Kidney capillary endothelial cell (primary cell): Measurements from ENCODE around the gene MEF2C.
"Not testable (repeated sequence)": the region's sequence is repeated elsewhere in the genome, so short reads cannot be mapped to it uniquely, and the experiment has no call there.

Experiments
- DNase-seq: peaks from one replicate; pipeline ENCODE4 v3.0.0-alpha.2; 2018; ENCODE audit warnings: low spot score

Gene MEF2C

GRCh38 chr5:88799938-88800535 is 82.9 kb downstream of the MEF2C start:
- no peak for DNase-seq

DNA sequence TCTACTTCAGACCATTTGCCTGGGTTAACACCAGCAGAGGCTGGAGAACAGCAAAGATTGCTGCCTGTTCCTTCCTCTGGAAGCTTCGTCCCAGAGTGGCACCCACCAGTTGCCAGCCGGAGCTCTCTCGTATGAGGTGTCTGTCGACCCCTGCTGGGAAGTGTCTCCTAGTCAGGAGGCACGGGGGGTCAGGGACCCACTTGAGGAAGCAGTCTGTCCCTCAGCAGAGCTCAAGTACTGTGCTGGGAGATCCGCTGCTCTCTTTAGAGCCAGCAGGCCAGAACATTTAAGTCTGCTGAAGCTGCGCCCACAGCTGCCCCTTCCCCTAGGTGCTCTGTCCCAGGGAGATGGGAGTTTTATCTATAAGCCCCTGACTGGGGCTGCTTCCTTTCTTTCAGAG is 84.1 kb downstream of the MEF2C start:
- not testable (repeated sequence) for DNase-seq

- DNase-seq, result not testable (repeated sequence)
These were observed 89.2 kb downstream of the MEF2C start for GRCh38 chr5:88793797-88794196.

GRCh38 chr5:88792144-88792840 is 90.7 kb downstream of the MEF2C start:
- DNase-seq, result no peak

DNA sequence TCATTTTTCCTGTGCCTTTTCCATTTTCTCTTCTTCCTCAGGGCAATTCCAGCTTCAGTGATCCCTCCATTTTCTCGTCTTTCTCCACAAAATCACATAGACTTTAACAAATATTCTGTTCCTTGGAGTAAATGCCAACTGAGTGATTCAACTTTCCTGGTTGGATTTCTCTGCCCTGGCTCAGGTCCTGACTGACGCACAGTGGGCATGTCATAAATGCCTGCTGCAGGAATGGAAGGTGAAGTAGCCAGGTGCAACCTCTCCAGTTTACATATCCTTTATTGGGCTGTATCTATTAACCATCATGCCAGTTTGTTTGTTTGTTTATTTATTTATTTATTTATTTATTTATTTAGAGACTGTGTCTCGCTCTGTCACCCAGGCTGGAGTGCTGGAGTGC is 95.1 kb downstream of the MEF2C start:
- no peak for DNase-seq

DNA sequence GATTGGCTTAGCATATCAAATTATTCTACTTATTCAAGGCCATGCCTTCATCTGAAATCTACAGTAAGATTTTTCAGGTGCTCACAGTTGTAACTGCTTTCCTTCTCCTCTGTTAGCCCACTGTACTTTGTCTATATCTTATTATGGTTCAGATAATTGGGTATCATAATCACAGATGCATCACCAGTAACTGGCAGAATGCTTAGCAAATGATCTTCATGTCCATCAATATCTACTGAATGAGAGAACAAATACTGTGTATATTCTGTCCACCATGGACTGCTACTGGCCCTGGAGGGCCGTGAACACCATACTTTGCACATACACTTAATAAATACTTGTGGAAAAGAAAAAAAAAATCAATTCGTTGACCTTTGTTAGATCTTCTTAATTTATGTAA is 96.2 kb downstream of the MEF2C start:
- DNase-seq, result no peak

- peak; percentile 97 for DNase-seq
These were observed 97.0 kb downstream of the MEF2C start for GRCh38 chr5:88785746-88786565.

GRCh38 chr5:88782571-88782970 is 100.4 kb downstream of the MEF2C start:
- no peak for DNase-seq

GRCh38 chr5:88780736-88781135 is 102.2 kb downstream of the MEF2C start:
- DNase-seq, result no peak

GRCh38 chr5:88778736-88779135 is 104.2 kb downstream of the MEF2C start:
- no peak for DNase-seq

DNA sequence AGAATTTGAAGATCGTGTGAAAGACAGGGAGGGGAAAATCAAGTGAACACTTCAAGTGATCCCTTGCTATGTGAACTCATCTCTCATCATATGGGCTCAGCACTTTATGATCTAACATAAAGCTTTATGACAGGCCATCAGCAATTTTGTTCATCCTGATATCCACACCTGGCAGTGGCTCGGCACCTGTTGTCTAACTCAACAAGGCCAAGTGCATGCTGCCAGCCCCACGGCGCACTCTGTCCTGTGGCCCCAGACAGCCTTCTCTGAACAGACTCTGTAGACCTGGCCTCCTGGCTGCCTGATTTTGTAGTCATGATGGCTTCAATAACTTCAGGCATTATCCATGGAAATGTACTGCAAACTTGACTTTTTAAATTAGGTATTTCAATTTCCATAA is 106.3 kb downstream of the MEF2C start:
- no peak for DNase-seq

- no peak for DNase-seq
These were observed 110.2 kb downstream of the MEF2C start for GRCh38 chr5:88772831-88773230.

- no peak for DNase-seq
These were observed 110.9 kb downstream of the MEF2C start for GRCh38 chr5:88772047-88772446.

GRCh38 chr5:88770276-88771257 is 112.4 kb downstream of the MEF2C start:
- DNase-seq, result no peak

DNA sequence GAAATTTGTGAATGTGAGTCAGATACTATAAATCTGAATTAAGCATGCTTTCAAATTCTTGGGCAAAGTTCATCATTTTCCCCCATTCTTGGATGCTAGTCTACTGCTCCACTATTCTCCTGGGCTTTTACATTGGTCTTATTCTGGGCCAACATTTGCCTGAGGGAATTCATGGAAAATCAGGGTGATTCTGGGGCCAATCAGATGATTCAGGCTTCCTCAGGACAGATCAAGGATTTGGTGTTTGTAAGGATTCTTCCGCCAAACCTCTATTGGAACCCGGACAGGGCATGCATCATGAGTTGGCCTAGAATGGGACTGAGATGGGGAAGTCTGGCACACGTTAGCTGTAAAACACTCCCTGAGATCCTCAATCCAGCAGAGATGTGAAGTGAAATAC is 113.8 kb downstream of the MEF2C start:
- DNase-seq, result no peak

- no peak for DNase-seq
These were observed 114.6 kb downstream of the MEF2C start for GRCh38 chr5:88768411-88768810.

DNA sequence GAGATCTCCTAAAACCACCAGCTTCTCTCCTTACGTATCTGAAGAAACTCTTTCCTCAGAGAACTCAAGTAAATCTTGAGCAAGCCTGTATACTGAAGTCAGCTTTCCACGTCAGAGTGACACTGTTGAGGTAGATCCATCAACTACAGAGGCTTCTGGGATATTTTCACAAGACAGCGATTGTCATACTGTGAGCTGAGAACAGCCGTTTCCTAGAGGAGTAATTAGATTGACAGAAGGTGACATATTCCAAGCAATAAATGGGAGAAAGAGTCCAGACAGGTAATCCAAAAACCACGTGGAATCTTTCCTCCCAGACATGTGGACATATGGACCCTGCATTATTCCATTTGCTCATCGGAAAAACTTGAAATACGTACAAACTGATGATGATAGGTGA is 117.2 kb downstream of the MEF2C start:
- DNase-seq, result no peak

- no peak for DNase-seq
These were observed 117.8 kb downstream of the MEF2C start for GRCh38 chr5:88765171-88765570.

- DNase-seq, result no peak
These were observed 121.0 kb downstream of the MEF2C start for GRCh38 chr5:88761939-88762338.

- no peak for DNase-seq
These were observed 121.6 kb downstream of the MEF2C start for GRCh38 chr5:88761269-88761850.

DNA sequence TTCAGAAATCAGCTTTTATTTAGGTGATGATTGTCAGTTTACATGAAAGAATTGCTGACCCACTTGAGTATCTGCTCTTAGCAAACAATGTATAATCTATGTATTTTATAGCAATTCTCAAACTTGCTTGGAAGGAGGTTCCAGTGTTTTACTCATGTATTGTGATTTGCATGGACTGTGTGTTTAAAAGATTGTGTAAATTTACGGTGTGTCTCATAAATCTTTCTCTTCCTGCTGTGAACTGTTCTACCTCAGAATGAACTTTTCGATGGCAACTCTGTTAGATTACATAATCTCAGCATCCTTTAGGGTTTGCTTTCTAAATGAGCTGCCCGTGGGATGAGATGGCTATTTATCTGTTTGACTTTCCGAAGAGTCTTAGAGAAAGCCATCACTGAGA is 122.5 kb downstream of the MEF2C start:
- DNase-seq, result no peak

DNA sequence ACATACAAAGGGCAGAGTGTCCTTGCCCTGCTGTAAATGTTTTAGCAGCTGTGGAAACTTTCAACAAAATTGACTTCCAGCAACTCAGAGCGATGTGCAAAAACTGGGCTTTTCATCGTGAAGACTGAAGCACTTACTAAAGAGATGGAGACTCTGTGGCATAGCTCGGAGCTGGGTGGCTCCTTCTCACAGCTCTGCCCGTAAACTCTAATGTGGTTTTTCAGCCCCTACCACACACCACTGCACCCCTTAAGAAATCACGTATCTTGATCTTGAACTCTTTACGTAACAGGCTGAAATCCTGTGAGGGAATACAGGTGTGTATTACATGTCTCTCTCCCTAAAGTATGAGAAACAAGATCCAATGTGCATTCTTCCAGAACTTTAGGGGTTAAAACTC is 124.4 kb downstream of the MEF2C start:
- DNase-seq, result no peak
